Colonic mucosa (tissue), 4 donors: ENCODE measurements around the gene CALR. TPM values are rescaled to one million over a fixed set of nuclear protein-coding genes. Genes with fewer than 3 reads are reported as not detected.
"Not testable (repeated sequence)": the region's sequence is repeated elsewhere in the genome, so short reads cannot be mapped to it uniquely, and the experiment has no call there.

Source experiments
- DNase-seq: peaks from one replicate; pipeline ENCODE4 v3.0.0-alpha.2; 2020
- H3K27ac ChIP-seq: fragments of 200-600 bp; one replicate; pipeline ENCODE4 v1.8.0; 2021
- H3K27me3 ChIP-seq: fragments of 200-600 bp; one replicate; pipeline ENCODE4 v1.8.0; 2021
- H3K36me3 ChIP-seq: fragments of 200-600 bp; one replicate; pipeline ENCODE4 v1.8.0; 2021
- H3K4me1 ChIP-seq: fragments of 200-600 bp; one replicate; pipeline ENCODE4 v1.8.0; 2021; ENCODE audit warnings: mild to moderate bottlenecking
- H3K4me3 ChIP-seq: fragments of 200-600 bp; one replicate; pipeline ENCODE4 v1.8.0; 2021
- H3K9ac ChIP-seq, 2 donors: one replicate each; pipeline ENCODE4 v1.7.0; 2013; ENCODE audit warnings: control low read depth in 2 of 2, low read depth in 2 of 2, low read length in 2 of 2
- H3K9me3 ChIP-seq: fragments of 200-600 bp; one replicate; pipeline ENCODE4 v1.8.0; 2021
- CTCF ChIP-seq: fragments of 200-600 bp; IDR thresholded peaks from one replicate; pipeline ENCODE4 v1.8.0; 2022; ENCODE audit warnings: antibody characterized with exemption, mild to moderate bottlenecking
- intact Hi-C: fragments of 100-400 bp; cut with DNase I; formaldehyde crosslinking; loops from one replicate; pipeline ENCODE4 v1.14.1; 2022
- total RNA-seq, 2 donors: library from RNA; stranded (reverse); fragmentation: NEBNext Ultra II Directional in 1 of 2; extraction: Animal tissue kit (Norgen Biotek cat#: 25700) in 1 of 2; gene quantifications; one replicate each; pipeline ENCODE4 v1.2.1, GENCODE V29; 2021
- donor health status: healthy.
- donor health status: DM: no; HTN: no; CAD: no.
- donor health status: DM: no; HTN: no; CAD: no.

CALR gene
- total RNA-seq, 2 donors from 2014 or later: 682 to 1,848 TPM

DNA sequence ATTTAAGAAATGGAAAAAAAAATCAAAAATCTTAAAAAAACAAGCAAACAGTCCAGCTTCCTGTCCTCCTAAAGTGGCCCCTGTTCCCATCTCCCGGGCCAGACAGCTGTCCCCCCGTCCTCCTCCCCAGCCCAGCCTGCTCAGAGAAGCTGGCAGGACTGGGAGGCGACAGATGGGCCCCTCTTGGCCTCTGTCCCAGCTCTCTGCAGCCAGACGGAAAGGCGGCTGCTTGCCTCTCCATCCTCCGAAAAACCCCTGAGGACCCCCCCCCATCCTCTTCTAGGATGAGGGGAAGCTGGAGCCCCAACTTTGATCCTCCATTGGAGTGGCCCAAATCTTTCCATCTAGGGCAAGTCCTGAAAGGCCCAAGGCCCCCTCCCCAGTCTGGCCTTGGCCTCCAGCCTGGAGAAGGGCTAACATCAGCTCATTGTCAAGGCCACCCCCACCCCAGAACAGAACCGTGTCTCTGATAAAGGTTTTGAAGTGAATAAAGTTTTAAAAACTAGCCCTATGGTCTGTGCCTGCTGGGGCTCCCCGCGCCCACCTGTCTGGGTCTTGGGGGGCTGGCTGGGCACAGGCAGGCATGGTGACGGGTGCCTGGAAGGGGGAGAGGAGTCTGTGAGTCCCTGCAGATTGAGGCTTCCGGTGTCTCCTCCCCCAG, 14.9 kb downstream of the CALR start:
- peak overlapping the region; percentile 6 for H3K27ac ChIP-seq
- no peak overlapping the region for H3K9ac ChIP-seq
- TF ChIP-seq CTCF: no peak
- H3K27me3 ChIP-seq: no peaks in the 10 kb centered on the region
- intact Hi-C loops: no loop called here
- H3K4me1 ChIP-seq: peaks cover 6% of the 10 kb centered on the region
- no peak overlapping the region for H3K4me3 ChIP-seq
- DNase-seq: no peak
- H3K9me3 ChIP-seq: no peaks in the 10 kb centered on the region
- peaks cover 12% of the 10 kb centered on the region for H3K36me3 ChIP-seq

DNA sequence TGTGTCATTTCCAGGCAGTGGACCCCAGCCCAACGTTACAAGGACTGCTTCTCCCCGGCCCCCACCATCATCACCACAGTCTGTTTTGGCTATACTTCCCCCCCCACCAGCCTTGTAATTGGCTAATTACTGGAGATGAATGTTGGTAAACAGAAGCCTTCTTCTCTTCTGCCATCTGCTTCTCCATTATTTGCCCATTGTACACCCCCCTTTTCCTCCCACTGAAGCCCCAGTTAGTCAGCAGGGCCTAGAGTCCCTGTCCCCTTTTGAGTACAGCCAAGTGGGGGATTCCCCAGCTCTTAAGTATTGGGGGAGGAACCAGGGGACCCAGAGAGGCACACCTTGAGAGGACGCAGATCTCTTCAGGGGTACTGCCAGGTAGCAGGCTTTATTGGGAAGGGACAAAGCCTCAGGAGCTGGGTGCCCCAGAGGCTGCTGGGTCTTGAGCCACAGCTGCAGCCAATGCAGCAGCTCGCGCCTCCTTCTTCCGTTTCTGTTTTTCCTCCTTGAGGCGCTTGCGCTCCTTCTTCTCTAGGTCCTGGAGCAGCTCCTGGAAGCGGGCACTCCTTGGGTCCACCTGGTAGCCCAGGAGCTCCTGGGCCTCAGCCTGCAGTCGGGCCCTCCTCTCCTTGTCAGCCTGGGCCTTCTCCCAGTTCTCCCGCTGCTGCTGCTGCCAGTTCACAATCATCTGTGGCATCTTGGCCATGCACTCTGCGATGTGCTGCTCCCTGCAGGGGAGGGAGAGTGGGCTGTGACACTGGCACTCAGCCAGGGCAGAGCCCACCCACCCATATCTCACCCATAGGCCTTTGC, 15.6 kb downstream of the CALR start:
- Histone ChIP-seq H3K9me3 (no peaks in the 10 kb centered on the region), H3K4me1 (peaks cover 6% of the 10 kb centered on the region), H3K36me3 (peaks cover 7% of the 10 kb centered on the region), H3K27me3 (no peaks in the 10 kb centered on the region), H3K9ac (no peak overlapping the region), H3K4me3 (no peak overlapping the region), H3K27ac (peak overlapping the region; percentile 47)
- no peak for TF ChIP-seq CTCF
- DNase-seq: no peak
- intact Hi-C loops: no loop called here

- no peak overlapping the region for H3K4me3 ChIP-seq
- peaks cover 3% of the 10 kb centered on the region for H3K36me3 ChIP-seq
- DNase-seq: peak; percentile 36
- peaks cover 6% of the 10 kb centered on the region for H3K4me1 ChIP-seq
- H3K27me3 ChIP-seq: no peaks in the 10 kb centered on the region
- no peaks in the 10 kb centered on the region for H3K9me3 ChIP-seq
- TF ChIP-seq CTCF: no peak
- no peak overlapping the region for H3K9ac ChIP-seq
- intact Hi-C loops: no loop called here
- peak overlapping the region; percentile 47 for H3K27ac ChIP-seq
Observed at GRCh38 chr19:12954612-12954962, 16.2 kb downstream of the CALR start.

DNA sequence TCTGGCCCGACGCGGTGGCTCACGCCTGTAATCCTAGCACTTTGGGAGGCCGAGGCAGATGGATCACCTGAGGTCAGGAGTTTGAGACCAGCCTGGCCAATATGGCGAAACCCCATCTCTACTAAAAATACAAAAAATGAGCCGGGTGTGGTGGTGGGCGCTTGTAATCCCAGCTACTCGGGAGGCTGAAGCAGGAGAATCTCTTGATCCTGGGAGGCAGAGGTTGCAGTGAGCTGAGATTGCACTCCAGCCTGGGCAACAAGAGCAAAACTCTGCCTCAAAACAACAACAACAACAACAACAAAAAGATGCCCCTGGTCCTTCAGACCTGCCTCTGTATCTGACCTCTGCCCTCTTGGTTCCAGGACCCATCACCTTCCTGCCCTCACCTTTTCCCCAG, 17.2 kb downstream of the CALR start:
- H3K27me3 ChIP-seq, DNase-seq, H3K4me1 ChIP-seq: not testable (repeated sequence)

DNA sequence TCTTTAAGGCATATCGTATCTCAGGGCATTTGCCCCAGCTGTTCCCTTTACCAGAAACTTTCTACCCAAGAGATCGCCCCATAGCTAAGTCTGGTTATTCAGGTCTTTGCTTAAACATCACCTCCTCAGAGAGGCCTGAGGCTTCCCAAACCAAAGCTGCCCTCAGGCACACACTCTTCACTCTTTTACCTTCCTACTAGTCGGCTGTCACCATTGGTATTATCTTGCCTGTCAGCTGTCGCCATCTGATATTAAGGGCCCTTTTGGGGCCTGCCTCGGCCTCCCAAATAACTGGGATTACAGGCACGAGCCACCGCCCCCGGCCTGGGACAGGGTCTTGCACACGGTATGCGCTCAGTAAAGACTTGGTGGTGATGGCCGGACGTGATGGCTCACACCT, 17.6 kb downstream of the CALR start:
- intact Hi-C loops: no loop called here
- Histone ChIP-seq H3K27ac (peak overlapping the region; percentile 83), H3K9ac (peak overlapping the region in 1 of 2 donors; percentile 39), H3K4me1 (peaks cover 6% of the 10 kb centered on the region), H3K4me3 (peak overlapping the region; percentile 99), H3K27me3 (no peaks in the 10 kb centered on the region), H3K36me3 (peaks cover 3% of the 10 kb centered on the region), H3K9me3 (no peaks in the 10 kb centered on the region)
- DNase-seq: no peak
- TF ChIP-seq CTCF: no peak

More for the DNA sequence above, 17.2 kb downstream of the CALR start:
- H3K9me3 ChIP-seq, H3K4me3 ChIP-seq, H3K9ac ChIP-seq, H3K36me3 ChIP-seq, H3K27ac ChIP-seq, intact Hi-C loops: not testable (repeated sequence)
